ENCODE results near the gene QRFP.

Gene QRFP

GRCh38 chr9:130847306-130848217 lies 49.0 kb downstream of the QRFP start:
- DNase-seq = peak; percentile 92

- DNase-seq = peak; percentile 79
These were observed 49.9 kb downstream of the QRFP start for GRCh38 chr9:130846487-130847305.

GRCh38 chr9:130845901-130846481 lies 50.6 kb downstream of the QRFP start:
- DNase-seq = peak; percentile 87

GRCh38 chr9:130845254-130845653 lies 51.4 kb downstream of the QRFP start:
- no peak for DNase-seq

- DNase-seq = no peak
These were observed 52.6 kb downstream of the QRFP start for GRCh38 chr9:130844044-130844451.

- DNase-seq = no peak
These were observed 53.3 kb downstream of the QRFP start for GRCh38 chr9:130843049-130843908.
